ENCODE data around the gene PRRX2. TPM values are rescaled to one million over a fixed set of nuclear protein-coding genes. Genes with fewer than 3 reads are reported as not detected.
"Not testable (repeated sequence)": the region's sequence is repeated elsewhere in the genome, so short reads cannot be mapped to it uniquely, and the experiment has no call there.

Gene PRRX2
- total RNA-seq, 1 experiment from 2014 or later, result not detected

GRCh38 chr9:129654554-129655040, 10.8 kb upstream of the PRRX2 start:
- Histone ChIP-seq H3K9ac (ENCODE audit: low read length) (no peak overlapping the region), H3K79me2 (ENCODE audit: low read length) (no peaks in the 10 kb centered on the region), H3K4me2 (ENCODE audit: low read depth, low read length, poor library complexity, severe bottlenecking) (no peak overlapping the region), H3K27ac (ENCODE audit: low read length) (no peak overlapping the region), H3K9me2 (replicated peaks; ENCODE audit: insufficient read depth, low read length) (no peaks in the 10 kb centered on the region), H4K20me1 (ENCODE audit: insufficient read depth, low read depth, low read length) (no peaks in the 10 kb centered on the region), H3K4me1 (ENCODE audit: low read length) (no peaks in the 10 kb centered on the region), H2AFZ (ENCODE audit: low read length) (no peak overlapping the region), H3K9me3 (ENCODE audit: low read length) (no peaks in the 10 kb centered on the region), H3K27me3 (ENCODE audit: low read length) (no peaks in the 10 kb centered on the region), H3K36me3 (ENCODE audit: insufficient read depth, low read length) (no peaks in the 10 kb centered on the region), H3K4me3 (ENCODE audit: low read length) (no peak overlapping the region)
- DNase-seq, result no peak

DNA sequence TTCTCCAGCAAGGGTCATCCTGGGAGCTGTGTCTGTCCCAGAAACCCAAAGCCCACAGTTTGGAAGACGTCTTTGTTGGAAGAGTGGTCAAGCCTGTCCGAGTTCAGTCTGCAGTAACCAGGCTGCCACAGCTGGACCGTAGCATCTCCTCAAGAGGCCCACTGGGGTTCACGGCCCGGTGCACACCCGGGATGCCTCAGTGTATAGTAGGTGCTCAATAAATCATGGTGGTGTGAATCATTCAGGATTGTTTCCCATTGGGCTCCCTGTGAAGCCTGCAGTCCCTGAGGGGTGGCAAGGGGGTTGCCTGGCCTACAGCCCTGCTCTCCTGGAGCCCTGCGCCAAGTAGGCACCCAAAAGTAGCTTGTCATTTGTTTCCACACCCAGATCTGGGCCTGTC, 10.3 kb upstream of the PRRX2 start:
- Histone ChIP-seq H3K4me1 (ENCODE audit: low read length) (no peaks in the 10 kb centered on the region), H3K27ac (ENCODE audit: low read length) (no peak overlapping the region), H3K27me3 (ENCODE audit: low read length) (no peaks in the 10 kb centered on the region), H3K9me3 (ENCODE audit: low read length) (no peaks in the 10 kb centered on the region), H3K79me2 (ENCODE audit: low read length) (no peaks in the 10 kb centered on the region), H3K36me3 (ENCODE audit: insufficient read depth, low read length) (no peaks in the 10 kb centered on the region), H4K20me1 (ENCODE audit: insufficient read depth, low read depth, low read length) (no peaks in the 10 kb centered on the region), H3K4me2 (ENCODE audit: low read depth, low read length, poor library complexity, severe bottlenecking) (no peak overlapping the region), H3K9ac (ENCODE audit: low read length) (no peak overlapping the region), H2AFZ (ENCODE audit: low read length) (no peak overlapping the region), H3K4me3 (ENCODE audit: low read length) (no peak overlapping the region), H3K9me2 (replicated peaks; ENCODE audit: insufficient read depth, low read length) (no peaks in the 10 kb centered on the region)
- DNase-seq, result no peak

- no peaks in the 10 kb centered on the region for H3K79me2 ChIP-seq (ENCODE audit: low read length)
- no peaks in the 10 kb centered on the region for H3K36me3 ChIP-seq (ENCODE audit: insufficient read depth, low read length)
- H3K9me2 ChIP-seq (replicated peaks; ENCODE audit: insufficient read depth, low read length), result no peaks in the 10 kb centered on the region
- no peaks in the 10 kb centered on the region for H3K27me3 ChIP-seq (ENCODE audit: low read length)
- no peaks in the 10 kb centered on the region for H3K4me1 ChIP-seq (ENCODE audit: low read length)
- H3K4me2 ChIP-seq (ENCODE audit: low read depth, low read length, poor library complexity, severe bottlenecking), result no peak overlapping the region
- H3K27ac ChIP-seq (ENCODE audit: low read length), result no peak overlapping the region
- H2AFZ ChIP-seq (ENCODE audit: low read length), result no peak overlapping the region
- no peaks in the 10 kb centered on the region for H4K20me1 ChIP-seq (ENCODE audit: insufficient read depth, low read depth, low read length)
- no peaks in the 10 kb centered on the region for H3K9me3 ChIP-seq (ENCODE audit: low read length)
- H3K9ac ChIP-seq (ENCODE audit: low read length), result no peak overlapping the region
- H3K4me3 ChIP-seq (ENCODE audit: low read length), result no peak overlapping the region
- no peak for DNase-seq
Observed at GRCh38 chr9:129655696-129656095, 9.8 kb upstream of the PRRX2 start.

DNA sequence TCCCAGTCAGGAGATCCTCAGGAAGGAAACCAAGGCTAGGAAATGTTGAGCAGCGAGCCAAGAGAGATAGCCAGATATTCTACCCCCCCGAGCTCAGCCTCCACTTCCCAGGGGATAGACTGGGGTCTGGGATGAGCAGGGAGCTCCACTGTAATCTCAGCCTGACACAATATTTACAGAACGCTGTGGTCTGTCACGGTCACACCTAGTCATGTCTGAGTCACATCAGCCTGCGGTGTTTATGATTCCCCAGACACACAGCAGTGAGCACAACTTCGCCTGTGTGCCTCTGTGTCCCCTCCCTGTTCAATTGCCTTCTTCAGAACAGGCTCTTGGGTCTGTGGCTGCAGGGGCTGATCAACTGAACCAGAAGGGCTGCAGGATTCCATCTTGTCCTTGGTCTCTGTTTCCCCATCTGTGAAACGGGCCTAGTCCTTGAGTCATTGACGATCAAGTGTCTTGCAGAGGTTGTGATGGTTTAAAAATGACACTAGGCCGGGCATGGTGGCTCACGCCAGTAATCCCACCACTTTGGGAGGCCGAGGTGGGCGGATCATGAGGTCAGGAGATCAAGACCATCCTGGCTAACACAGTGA, 8.6 kb upstream of the PRRX2 start:
- no peak overlapping the region for H3K4me3 ChIP-seq (ENCODE audit: low read length)
- H3K27ac ChIP-seq (ENCODE audit: low read length), result no peak overlapping the region
- no peaks in the 10 kb centered on the region for H3K27me3 ChIP-seq (ENCODE audit: low read length)
- H2AFZ ChIP-seq (ENCODE audit: low read length), result no peak overlapping the region
- H3K4me2 ChIP-seq (ENCODE audit: low read depth, low read length, poor library complexity, severe bottlenecking), result no peak overlapping the region
- no peaks in the 10 kb centered on the region for H3K9me3 ChIP-seq (ENCODE audit: low read length)
- H3K79me2 ChIP-seq (ENCODE audit: low read length), result no peaks in the 10 kb centered on the region
- no peak for DNase-seq
- no peaks in the 10 kb centered on the region for H3K9me2 ChIP-seq (replicated peaks; ENCODE audit: insufficient read depth, low read length)
- no peaks in the 10 kb centered on the region for H4K20me1 ChIP-seq (ENCODE audit: insufficient read depth, low read depth, low read length)
- H3K4me1 ChIP-seq (ENCODE audit: low read length), result no peaks in the 10 kb centered on the region
- H3K36me3 ChIP-seq (ENCODE audit: insufficient read depth, low read length), result no peaks in the 10 kb centered on the region
- H3K9ac ChIP-seq (ENCODE audit: low read length), result no peak overlapping the region

DNA sequence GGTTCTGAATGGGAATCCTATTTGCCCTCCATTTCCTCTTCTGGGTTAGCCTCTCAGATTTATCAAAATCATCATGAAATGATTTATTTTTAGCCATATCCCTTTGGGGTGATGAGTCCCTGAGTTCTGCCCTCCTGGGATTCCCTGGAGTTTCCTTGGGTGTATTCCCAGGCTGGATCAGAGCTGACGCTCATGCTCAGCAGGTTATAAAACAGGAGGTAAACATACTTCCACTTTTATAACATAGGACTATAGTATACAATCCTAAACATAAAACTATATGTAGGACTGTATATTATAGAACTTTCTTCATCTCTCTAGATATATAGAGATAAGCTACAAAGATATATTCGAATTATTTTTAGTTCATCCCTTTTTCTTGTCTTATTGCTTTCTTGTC, 4.4 kb upstream of the PRRX2 start:
- no peaks in the 10 kb centered on the region for H3K9me3 ChIP-seq (ENCODE audit: low read length)
- H3K4me1 ChIP-seq (ENCODE audit: low read length), result no peaks in the 10 kb centered on the region
- no peaks in the 10 kb centered on the region for H3K9me2 ChIP-seq (replicated peaks; ENCODE audit: insufficient read depth, low read length)
- H3K27me3 ChIP-seq (ENCODE audit: low read length), result no peaks in the 10 kb centered on the region
- no peak overlapping the region for H3K27ac ChIP-seq (ENCODE audit: low read length)
- no peak for DNase-seq
- no peak overlapping the region for H3K9ac ChIP-seq (ENCODE audit: low read length)
- H3K4me2 ChIP-seq (ENCODE audit: low read depth, low read length, poor library complexity, severe bottlenecking), result no peak overlapping the region
- no peaks in the 10 kb centered on the region for H3K79me2 ChIP-seq (ENCODE audit: low read length)
- no peak overlapping the region for H2AFZ ChIP-seq (ENCODE audit: low read length)
- no peaks in the 10 kb centered on the region for H4K20me1 ChIP-seq (ENCODE audit: insufficient read depth, low read depth, low read length)
- no peak overlapping the region for H3K4me3 ChIP-seq (ENCODE audit: low read length)
- H3K36me3 ChIP-seq (ENCODE audit: insufficient read depth, low read length), result no peaks in the 10 kb centered on the region

- H3K27ac ChIP-seq (ENCODE audit: low read length); H3K9me3 ChIP-seq (ENCODE audit: low read length); H3K36me3 ChIP-seq (ENCODE audit: insufficient read depth, low read length); H3K4me2 ChIP-seq (ENCODE audit: low read depth, low read length, poor library complexity, severe bottlenecking); H3K9me2 ChIP-seq (replicated peaks; ENCODE audit: insufficient read depth, low read length); H2AFZ ChIP-seq (ENCODE audit: low read length); DNase-seq; H3K4me3 ChIP-seq (ENCODE audit: low read length); H3K9ac ChIP-seq (ENCODE audit: low read length); H4K20me1 ChIP-seq (ENCODE audit: insufficient read depth, low read depth, low read length); H3K79me2 ChIP-seq (ENCODE audit: low read length); H3K27me3 ChIP-seq (ENCODE audit: low read length); H3K4me1 ChIP-seq (ENCODE audit: low read length): not testable (repeated sequence)
Observed at GRCh38 chr9:129662239-129662638, 3.2 kb upstream of the PRRX2 start.

DNA sequence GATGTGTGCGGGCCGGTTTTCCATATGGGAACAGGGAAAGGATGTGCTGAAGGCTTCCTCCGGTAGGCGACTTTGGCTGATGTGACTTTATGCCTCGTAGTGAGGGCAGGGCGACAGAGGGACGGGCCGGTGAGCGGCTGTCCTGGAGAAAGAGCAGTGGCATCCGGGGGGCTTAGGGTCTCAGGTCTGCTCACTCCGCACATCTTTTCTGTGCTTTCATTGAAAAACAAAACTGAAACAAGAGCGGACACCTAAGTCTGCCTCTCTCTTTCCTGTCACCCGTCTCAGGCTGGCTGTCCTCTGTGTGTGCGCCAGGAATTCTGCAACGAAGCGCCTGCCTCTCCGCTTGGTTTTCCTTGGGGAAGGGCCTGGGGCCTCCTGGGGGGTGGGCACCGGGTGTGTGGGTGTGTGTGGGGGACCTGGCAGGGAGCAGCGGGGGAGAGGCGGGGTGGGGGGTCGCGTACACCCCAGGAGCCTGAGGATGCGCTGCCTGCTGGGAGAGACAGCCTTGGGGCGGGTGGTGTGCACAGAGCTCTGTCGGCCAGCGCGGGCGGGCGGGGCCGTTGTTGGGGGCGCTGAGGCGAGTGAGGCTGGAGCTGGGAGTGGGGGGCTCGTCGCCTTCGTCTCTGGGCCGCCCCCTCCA, 580 bp upstream of the PRRX2 start:
- H3K4me3 ChIP-seq (ENCODE audit: low read length), result no peak overlapping the region
- H3K9me2 ChIP-seq (replicated peaks; ENCODE audit: insufficient read depth, low read length), result no peaks in the 10 kb centered on the region
- H3K4me2 ChIP-seq (ENCODE audit: low read depth, low read length, poor library complexity, severe bottlenecking), result no peak overlapping the region
- H2AFZ ChIP-seq (ENCODE audit: low read length), result no peak overlapping the region
- no peaks in the 10 kb centered on the region for H3K79me2 ChIP-seq (ENCODE audit: low read length)
- H3K36me3 ChIP-seq (ENCODE audit: insufficient read depth, low read length), result no peaks in the 10 kb centered on the region
- H3K9ac ChIP-seq (ENCODE audit: low read length), result no peak overlapping the region
- DNase-seq, result no peak
- H3K27ac ChIP-seq (ENCODE audit: low read length), result no peak overlapping the region
- H3K9me3 ChIP-seq (ENCODE audit: low read length), result no peaks in the 10 kb centered on the region
- H4K20me1 ChIP-seq (ENCODE audit: insufficient read depth, low read depth, low read length), result no peaks in the 10 kb centered on the region
- no peaks in the 10 kb centered on the region for H3K27me3 ChIP-seq (ENCODE audit: low read length)
- H3K4me1 ChIP-seq (ENCODE audit: low read length), result no peaks in the 10 kb centered on the region

DNA sequence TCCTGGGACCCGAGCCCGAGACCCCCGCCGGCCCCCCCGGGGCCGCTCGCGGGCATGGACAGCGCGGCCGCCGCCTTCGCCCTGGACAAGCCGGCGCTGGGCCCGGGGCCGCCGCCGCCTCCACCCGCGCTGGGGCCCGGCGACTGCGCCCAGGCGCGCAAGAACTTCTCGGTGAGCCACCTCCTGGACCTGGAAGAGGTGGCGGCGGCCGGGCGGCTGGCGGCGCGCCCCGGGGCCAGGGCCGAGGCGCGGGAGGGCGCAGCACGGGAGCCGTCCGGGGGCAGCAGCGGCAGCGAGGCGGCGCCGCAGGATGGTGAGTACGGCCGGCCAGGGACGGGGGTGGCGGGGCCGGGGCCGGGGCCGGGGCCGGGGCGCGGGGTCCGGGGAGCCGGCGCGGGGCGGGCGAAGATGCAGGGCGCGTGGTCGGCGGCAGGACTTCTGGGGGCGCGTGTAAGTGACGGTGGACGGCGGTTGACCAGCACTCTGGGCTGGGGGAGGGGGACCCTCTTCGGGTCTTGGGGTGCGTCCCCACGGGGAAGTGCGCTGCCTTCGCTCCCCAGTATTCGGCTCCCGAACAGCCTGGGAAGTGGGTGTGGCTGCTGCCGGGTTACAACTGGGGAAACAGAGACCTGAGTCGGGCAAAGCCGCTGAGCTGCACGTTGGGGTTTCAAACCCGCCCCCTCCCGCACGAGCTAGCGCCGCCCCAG, 520 bp downstream of the PRRX2 start:
- H3K27me3 ChIP-seq (ENCODE audit: low read length), result no peaks in the 10 kb centered on the region
- H2AFZ ChIP-seq (ENCODE audit: low read length), result no peak overlapping the region
- H3K9me3 ChIP-seq (ENCODE audit: low read length), result no peaks in the 10 kb centered on the region
- H3K4me3 ChIP-seq (ENCODE audit: low read length), result no peak overlapping the region
- no peak overlapping the region for H3K27ac ChIP-seq (ENCODE audit: low read length)
- no peaks in the 10 kb centered on the region for H4K20me1 ChIP-seq (ENCODE audit: insufficient read depth, low read depth, low read length)
- no peaks in the 10 kb centered on the region for H3K79me2 ChIP-seq (ENCODE audit: low read length)
- no peaks in the 10 kb centered on the region for H3K9me2 ChIP-seq (replicated peaks; ENCODE audit: insufficient read depth, low read length)
- DNase-seq, result no peak
- H3K4me2 ChIP-seq (ENCODE audit: low read depth, low read length, poor library complexity, severe bottlenecking), result no peak overlapping the region
- H3K36me3 ChIP-seq (ENCODE audit: insufficient read depth, low read length), result no peaks in the 10 kb centered on the region
- no peaks in the 10 kb centered on the region for H3K4me1 ChIP-seq (ENCODE audit: low read length)
- H3K9ac ChIP-seq (ENCODE audit: low read length), result no peak overlapping the region

Data from Karpas-422 (cell line).